Measurements from ENCODE around the gene ADCY4.

GRCh38 chr14:24271834-24272263, 63.0 kb downstream of the ADCY4 start:
- TF ChIP-seq PKNOX1 (IDR thresholded peaks at IDR 0.05) (no peak), BHLHE40 (IDR thresholded peaks at IDR 0.05; ENCODE audit: borderline replicate concordance) (no peak), HDGF (IDR thresholded peaks at IDR 0.05; ENCODE audit: borderline replicate concordance) (no peak)

Measured in HEK293T (cell line).